Measurements from ENCODE around the gene BEND3. TPM values are rescaled to one million over a fixed set of nuclear protein-coding genes. Genes with fewer than 3 reads are reported as not detected.

The BEND3 gene
- total RNA-seq, 2 experiments from 2014 or later, result 0.82 to 0.92 TPM

- H3K27me3 ChIP-seq (ENCODE audit: control insufficient read depth in 1 of 2, insufficient read depth in 2 of 2, low read length in 2 of 2), result no peaks in the 10 kb centered on the region
- DNase-seq (no peak), ATAC-seq (ENCODE audit: poor library complexity) (no peak)
- peaks cover 9% of the 10 kb centered on the region for H3K36me3 Mint-ChIP-seq (ENCODE audit: low read depth)
- H3K9me3 Mint-ChIP-seq, result no peaks in the 10 kb centered on the region
- no peaks in the 10 kb centered on the region for H3K4me1 ChIP-seq (ENCODE audit: insufficient read depth, low read length)
- no peak overlapping the region for H3K4me3 ChIP-seq (ENCODE audit: low read length)
- no peaks in the 10 kb centered on the region for H3K27me3 Mint-ChIP-seq
- CTCF ChIA-PET, result no interaction called here
- intact Hi-C loops (cut with DNase I, micrococcal nuclease), result no loop called here
- no peaks in the 10 kb centered on the region for H3K9me3 ChIP-seq (ENCODE audit: control insufficient read depth in 1 of 2, insufficient read depth in 1 of 2, low read length in 2 of 2)
- no peak overlapping the region for H3K27ac Mint-ChIP-seq
- no peaks in the 10 kb centered on the region for H3K36me3 ChIP-seq (ENCODE audit: insufficient read depth, low read length)
- no peak for TF ChIP-seq CTCF (IDR thresholded peaks at IDR 0.05)
- H3K27ac ChIP-seq (ENCODE audit: low read depth in 1 of 2, low read length in 2 of 2), result no peak overlapping the region
- no peak overlapping the region for H3K4me3 Mint-ChIP-seq
- POLR2A ChIA-PET, result no interaction called here
- no peaks in the 10 kb centered on the region for H3K4me1 Mint-ChIP-seq (ENCODE audit: low read depth)
Observed at GRCh38 chr6:107156617-107157016, 41.3 kb upstream of the BEND3 start.

- intact Hi-C loops (cut with DNase I, micrococcal nuclease), result no loop called here
- Histone ChIP-seq H3K36me3 (ENCODE audit: insufficient read depth, low read length) (no peaks in the 10 kb centered on the region), H3K27ac (ENCODE audit: low read depth in 1 of 2, low read length in 2 of 2) (no peak overlapping the region), H3K4me3 (ENCODE audit: low read length) (no peak overlapping the region), H3K27me3 (ENCODE audit: control insufficient read depth in 1 of 2, insufficient read depth in 2 of 2, low read length in 2 of 2) (no peaks in the 10 kb centered on the region), H3K4me1 (ENCODE audit: insufficient read depth, low read length) (no peaks in the 10 kb centered on the region), H3K9me3 (ENCODE audit: control insufficient read depth in 1 of 2, insufficient read depth in 1 of 2, low read length in 2 of 2) (no peaks in the 10 kb centered on the region)
- Mint-ChIP-seq H3K27ac (no peak overlapping the region), H3K9me3 (no peaks in the 10 kb centered on the region), H3K27me3 (no peaks in the 10 kb centered on the region), H3K4me3 (no peak overlapping the region), H3K36me3 (ENCODE audit: low read depth) (peaks cover 9% of the 10 kb centered on the region), H3K4me1 (ENCODE audit: low read depth) (no peaks in the 10 kb centered on the region)
- POLR2A ChIA-PET, result no interaction called here
- DNase-seq (no peak), ATAC-seq (ENCODE audit: poor library complexity) (no peak)
- TF ChIP-seq CTCF (IDR thresholded peaks at IDR 0.05), result no peak
- CTCF ChIA-PET, result interaction anchor here (0.7 kb wide), 1 partner anchor 17 kb away, joined by 3 read pairs; no protein-coding TSS in a partner anchor
Observed at GRCh38 chr6:107154801-107155160, 39.5 kb upstream of the BEND3 start.

- ATAC-seq (ENCODE audit: poor library complexity) (no peak), DNase-seq (no peak)
- intact Hi-C loops (cut with DNase I, micrococcal nuclease), result no loop called here
- CTCF ChIA-PET, result interaction anchor here (0.7 kb wide), 1 partner anchor 17 kb away, joined by 3 read pairs; no protein-coding TSS in a partner anchor
- Mint-ChIP-seq H3K27ac (no peak overlapping the region), H3K4me1 (ENCODE audit: low read depth) (no peaks in the 10 kb centered on the region), H3K9me3 (no peaks in the 10 kb centered on the region), H3K4me3 (no peak overlapping the region), H3K27me3 (no peaks in the 10 kb centered on the region), H3K36me3 (ENCODE audit: low read depth) (peaks cover 9% of the 10 kb centered on the region)
- no peak for TF ChIP-seq CTCF (IDR thresholded peaks at IDR 0.05)
- Histone ChIP-seq H3K9me3 (ENCODE audit: control insufficient read depth in 1 of 2, insufficient read depth in 1 of 2, low read length in 2 of 2) (no peaks in the 10 kb centered on the region), H3K27me3 (ENCODE audit: control insufficient read depth in 1 of 2, insufficient read depth in 2 of 2, low read length in 2 of 2) (no peaks in the 10 kb centered on the region), H3K4me3 (ENCODE audit: low read length) (no peak overlapping the region), H3K4me1 (ENCODE audit: insufficient read depth, low read length) (no peaks in the 10 kb centered on the region), H3K36me3 (ENCODE audit: insufficient read depth, low read length) (no peaks in the 10 kb centered on the region), H3K27ac (ENCODE audit: low read depth in 1 of 2, low read length in 2 of 2) (no peak overlapping the region)
- POLR2A ChIA-PET, result no interaction called here
Observed at GRCh38 chr6:107154131-107154800, 39.0 kb upstream of the BEND3 start.

Measured in CD4-positive, alpha-beta T cell (primary cell).